Measurements from ENCODE around the gene KIAA0040.

KIAA0040 gene

DNA sequence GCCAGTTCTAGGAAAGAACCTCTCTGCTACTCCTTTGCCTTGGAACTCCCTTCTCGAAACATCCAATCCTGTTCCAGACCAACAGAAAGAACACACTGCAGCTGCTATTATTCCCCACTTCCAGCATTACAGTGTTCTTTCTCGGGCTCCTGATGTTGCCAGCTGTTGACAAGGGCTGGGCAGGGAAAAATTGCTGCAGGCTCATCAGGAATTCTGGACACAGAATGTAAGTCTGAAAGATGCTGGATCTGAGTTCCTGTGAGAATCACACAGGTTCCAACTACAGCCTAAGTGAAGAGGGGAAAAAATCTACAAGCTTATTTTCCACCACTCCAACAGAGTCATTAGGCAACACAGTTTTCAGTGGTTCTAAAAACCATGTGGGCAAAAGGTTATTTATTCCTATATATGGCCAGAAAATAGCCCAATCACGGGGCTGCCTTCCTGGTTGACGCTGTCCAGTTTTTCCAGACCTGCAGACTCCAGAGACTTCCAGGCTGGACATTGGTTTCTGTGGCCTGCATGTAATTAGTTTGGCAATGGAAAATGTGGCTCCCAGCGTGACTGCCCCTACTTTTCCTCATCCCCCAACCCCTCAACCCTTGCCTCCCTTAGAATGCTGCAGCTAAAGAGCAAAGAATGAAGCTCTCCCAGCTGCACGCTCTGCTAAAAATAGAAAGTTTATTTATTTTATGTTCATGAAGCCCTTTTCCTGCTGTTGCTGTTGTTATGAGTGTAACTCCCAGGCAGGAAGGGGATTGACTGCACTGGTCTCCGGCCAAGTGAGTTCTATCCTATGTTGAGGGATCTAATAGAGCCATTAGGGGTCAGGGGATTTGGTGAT, 8.3 kb upstream of the KIAA0040 start:
- DNase-seq, result no peak

DNA sequence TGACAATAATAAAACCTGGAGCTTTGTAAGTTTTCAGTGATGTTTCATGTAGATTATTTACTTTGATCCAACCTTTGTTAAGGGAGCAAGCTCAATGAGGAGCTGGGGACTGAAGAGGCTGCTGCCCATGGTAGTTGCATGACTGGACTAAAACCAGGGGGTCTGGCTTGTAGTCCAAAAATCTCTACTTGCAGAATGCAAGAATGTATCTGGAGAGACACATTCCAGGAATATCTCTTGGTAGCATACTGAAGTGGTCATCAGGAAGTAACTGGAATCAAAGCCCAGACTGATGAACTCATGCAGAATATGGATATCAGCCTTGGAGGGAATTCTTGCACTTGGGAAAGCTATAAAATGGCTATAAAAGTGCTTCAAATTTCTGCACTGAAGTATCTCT, 5.8 kb upstream of the KIAA0040 start:
- no peak for DNase-seq

DNA sequence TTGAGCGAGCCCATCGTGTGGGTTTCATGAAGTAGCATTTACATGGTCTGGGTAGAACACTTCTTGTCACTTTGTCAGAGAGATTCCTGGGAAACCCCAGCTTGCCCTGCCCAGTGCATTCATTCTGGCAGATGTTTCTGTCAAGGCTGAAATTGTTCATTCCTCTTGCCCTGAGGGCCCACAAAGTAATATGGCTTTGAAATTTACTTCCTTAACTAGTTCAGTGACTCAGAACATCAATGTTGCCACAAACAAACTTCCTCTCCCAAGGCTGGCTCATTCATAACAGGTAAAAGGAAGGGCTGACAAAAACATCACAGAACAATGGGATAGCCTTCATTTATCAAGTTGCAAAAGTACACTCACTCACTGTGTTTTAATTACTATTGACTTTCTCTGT, 5.0 kb upstream of the KIAA0040 start:
- no peak for DNase-seq

DNA sequence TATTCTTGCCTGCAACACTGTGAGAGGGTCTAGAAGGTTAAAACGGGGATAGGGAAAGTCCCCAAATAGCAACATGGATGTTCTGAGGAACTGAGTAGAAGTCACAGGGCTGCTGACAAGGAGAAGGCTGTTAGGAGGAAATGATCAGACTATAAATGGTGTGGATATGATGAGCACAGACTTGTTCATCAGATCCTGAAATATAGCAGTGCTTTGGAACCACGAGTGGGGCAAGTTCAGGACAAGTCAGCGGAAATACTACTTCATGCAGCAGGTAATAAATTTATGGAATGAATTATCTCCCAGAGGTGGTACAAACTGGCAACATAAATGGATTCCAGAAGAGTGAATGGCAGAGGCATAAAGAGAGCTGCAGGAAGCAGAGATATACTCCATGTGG, 3.2 kb upstream of the KIAA0040 start:
- no peak for DNase-seq

DNA sequence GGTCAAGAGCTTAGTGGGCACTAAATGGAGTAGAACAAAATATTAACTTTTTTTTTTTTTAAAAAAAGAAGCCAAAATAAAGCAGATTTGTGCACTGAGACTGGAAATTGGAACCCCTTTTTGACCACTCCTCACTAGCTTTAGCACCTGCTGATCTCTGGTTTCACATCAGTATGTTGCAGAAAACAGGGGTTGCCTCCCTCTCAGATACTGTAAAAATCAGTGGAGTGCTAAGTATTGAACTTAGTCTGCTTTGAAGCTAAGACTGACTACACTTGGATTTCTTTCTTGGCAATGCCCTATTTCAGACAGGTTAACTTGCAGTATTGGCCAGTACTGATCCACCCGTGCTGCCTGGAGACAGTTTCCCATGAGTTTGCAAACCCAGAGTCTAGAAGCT, 2.7 kb upstream of the KIAA0040 start:
- DNase-seq, result no peak

DNA sequence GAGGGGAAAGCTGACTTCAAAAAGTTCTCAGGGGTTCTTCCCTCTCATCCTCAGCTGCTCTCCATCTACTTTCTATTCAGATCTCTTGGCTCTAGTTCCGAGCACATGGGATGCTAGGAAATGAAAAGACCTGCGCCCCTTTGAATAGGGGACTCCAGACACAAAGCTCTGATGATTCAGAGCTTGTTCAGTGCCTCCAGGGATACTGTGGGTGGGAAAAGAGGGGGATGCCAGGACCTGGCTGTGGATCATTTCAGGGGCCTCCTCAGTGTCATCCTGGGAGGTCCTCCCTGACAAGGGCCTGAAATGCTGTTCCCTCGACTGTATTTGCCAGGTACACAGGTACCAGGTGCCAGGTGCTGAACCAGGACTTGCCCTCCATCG, 943 bp upstream of the KIAA0040 start:
- DNase-seq, result no peak

DNA sequence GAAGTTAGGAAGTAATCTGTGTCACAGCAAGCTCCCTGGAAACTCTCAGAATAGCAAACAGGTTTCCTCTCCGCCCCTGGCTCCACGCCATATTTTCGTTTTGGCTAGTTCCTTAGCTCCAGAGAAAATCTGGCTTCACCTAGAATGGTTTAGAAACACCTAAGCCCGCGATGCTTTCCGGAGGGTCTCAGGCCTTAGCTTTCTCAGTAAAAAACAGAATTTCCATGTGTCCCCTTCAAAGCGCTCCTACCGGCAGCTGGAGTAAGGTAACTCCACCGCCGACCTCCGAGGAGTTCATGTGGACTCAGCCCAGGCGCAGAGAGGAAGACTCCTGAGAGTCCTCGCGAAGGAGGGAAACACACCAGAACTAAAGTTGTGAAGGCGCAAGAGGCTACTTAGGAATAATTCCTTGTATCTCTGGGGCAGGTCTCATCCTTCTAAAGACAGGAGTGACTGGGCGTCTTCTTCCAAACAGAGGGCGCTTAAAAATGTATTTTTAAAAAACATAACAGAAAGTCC, 406 bp downstream of the KIAA0040 start:
- peak; percentile 32 for DNase-seq

DNA sequence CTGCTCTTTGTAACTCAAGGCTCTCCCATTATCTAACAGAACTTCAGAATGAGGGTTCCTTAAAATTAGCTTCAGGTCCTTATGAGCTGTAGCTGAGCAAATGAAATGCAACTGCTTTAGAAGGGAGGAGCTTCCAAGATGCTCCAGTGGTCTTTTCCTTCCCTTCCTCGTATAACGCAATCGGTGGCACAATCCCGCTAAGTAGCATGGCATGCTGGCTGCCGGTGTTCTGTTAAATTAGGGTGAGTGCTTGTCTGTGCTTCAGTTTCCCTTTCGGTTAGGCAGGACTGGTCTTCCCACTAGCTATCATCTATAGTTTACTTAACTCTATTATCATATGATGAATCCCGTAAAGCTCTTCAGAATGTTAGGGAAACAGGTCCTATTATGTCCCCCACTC, 917 bp downstream of the KIAA0040 start:
- DNase-seq, result peak; percentile 12

DNA sequence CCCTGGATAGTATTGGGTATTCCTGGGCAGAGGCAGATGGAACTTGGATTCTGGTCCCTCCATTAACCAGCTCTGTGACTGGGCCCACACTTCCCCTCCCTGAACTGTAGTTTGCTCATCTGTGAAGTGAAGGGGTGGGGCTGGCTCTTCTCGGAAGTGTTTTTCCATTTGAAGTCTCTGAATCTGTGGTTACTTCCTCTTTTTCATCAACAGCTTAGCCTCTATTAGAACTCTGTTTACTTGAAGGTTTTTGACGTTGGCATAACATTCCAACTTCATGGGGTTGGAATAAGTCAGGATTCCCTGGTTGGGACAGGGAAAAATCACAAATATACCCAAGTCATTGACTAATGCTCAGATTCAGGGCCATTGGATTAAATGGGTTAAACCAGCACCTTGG, 3.6 kb downstream of the KIAA0040 start:
- DNase-seq, result peak; percentile 52

DNA sequence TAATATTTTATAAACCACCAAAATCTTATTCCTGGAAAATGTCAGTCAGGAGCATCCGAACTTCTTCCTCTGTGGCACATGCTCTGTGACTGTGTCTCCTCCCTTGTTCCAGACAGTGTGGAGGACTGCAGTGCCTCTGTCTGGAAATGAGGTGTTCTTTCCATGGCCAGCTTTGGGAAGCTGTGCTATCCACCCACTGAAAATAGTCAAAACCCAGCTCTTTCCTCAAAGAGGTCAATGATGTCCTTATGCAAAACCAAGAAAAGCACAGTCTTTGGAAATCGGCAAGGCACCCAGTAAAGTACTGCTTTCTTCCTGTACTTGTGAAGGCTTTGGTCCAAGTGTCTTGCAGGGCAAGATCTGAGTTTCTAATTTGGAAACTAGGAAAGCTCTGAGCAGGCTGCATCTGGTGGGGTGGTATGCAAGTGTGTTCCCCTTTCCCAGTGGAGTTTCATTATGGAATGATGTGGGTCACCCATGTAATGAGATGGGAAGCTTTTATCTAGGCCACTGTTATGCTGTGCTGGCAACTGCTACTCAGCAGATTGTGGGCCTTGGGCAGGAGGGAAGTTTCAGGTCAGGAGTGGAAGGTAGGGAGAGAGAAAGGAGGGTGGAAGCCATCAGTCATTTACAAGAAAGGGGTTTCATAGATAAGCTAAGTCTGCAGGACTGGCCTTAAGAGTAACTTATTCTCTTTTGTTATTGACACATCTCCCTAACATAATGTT, 6.0 kb downstream of the KIAA0040 start:
- no peak for DNase-seq

DNA sequence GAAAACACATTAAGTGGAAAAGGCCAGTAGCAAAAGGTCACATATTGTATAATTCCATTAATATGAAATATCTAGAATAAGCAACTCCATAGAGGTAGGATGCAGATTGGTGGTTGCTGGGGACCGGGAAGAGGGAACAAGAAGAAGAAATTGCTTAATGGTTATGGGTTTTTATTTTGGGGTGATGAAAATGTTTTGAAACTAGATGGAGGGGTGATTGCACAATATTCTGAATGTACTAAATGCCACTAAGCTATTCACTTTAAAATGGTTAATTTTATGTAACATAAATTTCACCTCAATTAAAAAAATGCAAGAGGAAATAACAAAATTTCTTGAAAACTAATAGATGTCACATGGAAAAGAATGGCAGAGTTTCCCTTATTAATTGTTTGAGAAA, 6.7 kb downstream of the KIAA0040 start:
- no peak for DNase-seq

DNA sequence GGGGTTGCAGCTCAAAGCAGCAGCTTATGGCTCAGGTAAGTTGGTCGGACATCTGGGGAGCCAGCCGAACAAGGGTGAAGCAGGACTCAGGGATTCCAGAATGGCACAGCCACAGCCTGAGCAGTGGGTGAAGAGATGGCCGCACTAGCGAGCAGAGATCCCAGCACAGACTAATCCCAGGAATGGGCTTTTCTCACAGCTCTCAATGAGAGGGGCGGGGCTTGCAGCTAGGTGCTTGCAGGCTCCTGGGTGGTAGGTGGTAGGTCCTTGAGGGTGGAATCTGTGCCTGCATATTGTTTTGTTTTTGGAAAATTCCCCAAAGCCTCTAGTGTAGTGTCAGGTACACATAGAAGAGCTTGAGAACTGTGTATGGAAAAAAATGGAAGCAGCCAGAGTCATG, 9.0 kb downstream of the KIAA0040 start:
- no peak for DNase-seq

DNA sequence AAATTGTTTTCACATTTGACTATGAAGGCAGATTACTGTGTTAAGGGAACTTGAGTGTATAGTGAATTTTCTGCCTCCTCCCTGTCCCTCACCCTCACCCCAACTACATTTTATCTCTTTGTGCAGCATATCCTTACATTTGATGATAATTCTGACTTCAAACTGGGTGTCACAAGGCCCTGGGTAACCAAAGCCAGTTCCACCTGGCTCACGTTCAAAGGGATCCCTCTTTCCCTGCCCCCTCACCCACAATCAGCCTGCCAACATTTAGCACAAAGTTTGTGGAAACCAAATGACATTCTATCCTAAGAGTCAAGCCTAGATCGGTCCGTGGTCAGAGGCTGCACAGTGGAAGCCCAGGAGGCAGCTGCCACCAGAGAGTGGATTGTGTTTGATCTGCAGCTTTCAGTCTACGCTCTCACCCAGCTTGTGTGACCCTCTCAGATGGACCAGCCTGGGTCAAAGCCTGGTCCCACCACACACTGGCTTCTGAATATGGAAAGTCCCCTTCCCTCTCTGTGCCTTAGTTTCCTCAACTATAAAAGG, 10.3 kb downstream of the KIAA0040 start:
- DNase-seq, result no peak

DNA sequence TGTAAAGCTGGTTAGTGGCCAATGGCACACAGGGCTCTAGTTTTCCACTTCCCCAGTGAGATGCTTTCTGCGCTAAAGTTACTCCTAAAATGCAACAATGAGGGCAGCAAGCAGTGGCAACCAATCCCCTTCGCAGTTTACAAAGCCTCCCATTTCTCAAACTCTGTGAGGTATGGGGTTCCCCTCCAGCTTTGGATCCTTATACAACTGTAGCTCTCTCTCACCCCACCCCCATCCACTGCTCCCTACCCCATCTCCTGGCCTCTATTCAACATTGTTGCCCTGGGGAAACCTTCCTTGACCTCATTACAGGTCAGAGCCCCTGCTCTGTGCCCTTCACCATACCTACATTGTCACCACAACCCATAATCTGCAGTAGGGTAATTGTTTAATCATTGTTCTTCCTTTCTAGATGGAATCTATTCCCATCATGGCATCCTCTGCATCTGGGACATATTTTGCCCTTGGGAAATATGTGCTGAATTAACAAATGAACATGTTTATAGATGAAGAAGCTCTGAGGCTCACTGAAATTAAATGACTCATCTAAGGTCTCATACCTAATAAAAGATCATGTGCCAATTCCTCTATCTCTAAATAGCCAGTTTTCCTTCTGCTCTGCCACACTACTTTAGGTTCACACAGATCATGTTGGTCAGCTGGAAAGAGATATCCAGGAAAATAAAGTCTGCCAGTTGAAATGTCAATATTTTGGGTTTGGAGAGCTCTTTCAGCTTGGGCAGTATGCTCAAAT, 12.6 kb downstream of the KIAA0040 start:
- DNase-seq, result no peak

DNA sequence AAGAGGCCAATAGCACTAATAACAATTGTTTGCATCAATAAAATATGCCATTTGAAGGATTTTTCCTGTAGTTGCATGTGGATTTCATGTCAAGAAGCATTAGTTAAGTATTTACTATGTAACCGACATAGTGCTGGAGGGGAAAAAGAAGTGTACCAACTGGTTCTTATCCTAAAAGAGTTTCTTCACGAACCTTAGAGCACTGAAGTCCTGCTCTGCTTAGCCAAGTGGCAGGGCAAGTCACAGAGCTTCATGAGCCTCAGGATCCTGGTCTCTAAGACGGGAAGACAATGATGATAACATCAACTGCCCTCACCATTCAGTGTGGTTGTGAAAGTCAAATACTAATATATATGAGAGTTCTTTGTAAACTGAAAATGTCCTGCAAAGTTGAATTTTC, 14.1 kb downstream of the KIAA0040 start:
- DNase-seq, result no peak

DNA sequence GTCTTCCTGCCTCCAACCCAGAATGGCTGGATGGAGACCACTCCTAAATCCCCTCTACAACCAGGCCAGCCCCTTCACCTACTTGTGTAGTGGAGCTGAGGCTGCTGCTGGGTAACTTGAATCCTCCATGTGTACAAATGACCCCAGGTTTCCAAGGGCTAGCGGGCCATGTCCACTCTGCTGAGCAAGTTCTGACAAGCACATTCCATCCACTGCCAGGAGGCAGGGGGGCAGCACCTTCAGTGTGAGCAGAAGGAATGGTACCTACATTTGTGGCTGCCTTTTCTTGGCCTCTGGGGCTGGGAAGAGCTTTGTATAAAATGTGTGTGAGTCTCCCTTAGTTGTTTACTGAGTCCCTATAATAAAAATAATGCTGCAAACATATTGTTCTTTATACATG, 14.5 kb downstream of the KIAA0040 start:
- DNase-seq, result no peak

DNA sequence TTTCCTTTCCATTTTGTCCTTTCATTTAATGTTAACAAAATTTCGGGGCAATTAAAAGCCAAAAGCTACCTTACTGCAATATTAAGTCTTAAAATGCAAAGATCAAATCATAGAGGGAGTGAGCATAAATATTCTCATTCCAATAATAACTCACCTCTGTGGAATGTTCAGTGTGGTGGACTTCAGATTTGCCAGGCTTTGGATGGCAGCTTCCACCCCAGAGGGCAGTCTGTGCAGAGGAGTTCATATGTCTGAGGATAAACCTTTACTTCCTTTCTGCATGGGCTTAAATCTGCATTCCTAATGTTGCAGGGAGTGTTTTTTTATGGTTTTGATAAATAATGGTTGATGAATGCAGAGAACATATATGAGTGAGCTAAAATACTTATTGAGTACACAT, 16.3 kb downstream of the KIAA0040 start:
- DNase-seq, result no peak

DNA sequence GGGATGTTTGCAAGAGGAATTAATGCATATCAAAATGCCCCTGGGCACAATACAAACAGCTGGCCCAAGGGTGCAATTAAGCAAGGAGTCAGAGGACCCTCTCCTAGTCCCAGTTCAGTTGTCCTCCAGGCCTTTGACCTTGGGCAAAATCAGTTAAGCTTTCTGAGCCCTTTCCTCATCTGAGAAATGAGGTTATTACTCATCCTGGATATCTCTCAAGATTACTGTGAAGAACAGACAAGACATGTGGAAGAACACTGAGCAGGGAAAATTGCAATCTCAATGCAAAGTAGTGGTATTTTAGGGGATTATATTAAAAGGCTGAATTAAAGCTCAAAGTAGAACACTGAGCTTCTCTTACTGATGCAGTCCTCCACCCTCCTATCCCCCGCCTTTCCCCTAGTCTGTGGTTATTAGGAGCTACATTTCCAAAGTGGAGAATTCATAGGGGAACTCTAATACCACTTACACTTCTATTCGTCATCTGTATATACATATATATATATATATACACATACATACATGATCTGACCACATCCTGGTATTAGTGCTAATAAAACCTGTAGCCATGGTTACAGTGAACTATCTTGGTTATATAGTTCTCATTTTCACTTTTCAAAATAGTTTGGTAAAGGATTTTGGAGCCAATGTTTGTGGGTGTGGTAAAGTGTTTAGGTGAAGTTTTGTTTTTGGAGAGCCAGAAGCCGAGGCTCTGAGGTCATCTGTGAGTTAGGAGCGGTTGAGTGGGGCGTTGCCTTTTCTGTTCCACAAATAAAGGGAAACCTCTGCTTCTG, 18.1 kb downstream of the KIAA0040 start:
- DNase-seq, result no peak

DNA sequence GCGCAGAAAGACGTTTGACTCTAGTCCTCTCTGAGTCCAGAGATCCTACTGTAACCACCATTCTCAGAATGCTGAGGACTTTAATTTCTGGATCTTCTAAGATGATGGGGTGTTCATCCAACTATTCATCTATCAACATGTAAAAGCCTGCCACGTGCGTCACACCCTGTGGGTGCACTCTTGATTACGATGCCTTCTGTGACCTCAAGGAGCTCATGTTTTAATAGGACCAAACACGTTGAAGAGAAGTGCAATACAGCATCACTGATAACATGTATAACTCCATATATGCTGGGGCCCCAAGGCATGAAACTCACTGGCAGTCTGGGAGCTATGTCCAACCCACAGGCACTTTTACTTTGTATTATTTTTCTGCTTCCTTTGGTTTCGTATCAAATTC, 19.0 kb downstream of the KIAA0040 start:
- no peak for DNase-seq

DNA sequence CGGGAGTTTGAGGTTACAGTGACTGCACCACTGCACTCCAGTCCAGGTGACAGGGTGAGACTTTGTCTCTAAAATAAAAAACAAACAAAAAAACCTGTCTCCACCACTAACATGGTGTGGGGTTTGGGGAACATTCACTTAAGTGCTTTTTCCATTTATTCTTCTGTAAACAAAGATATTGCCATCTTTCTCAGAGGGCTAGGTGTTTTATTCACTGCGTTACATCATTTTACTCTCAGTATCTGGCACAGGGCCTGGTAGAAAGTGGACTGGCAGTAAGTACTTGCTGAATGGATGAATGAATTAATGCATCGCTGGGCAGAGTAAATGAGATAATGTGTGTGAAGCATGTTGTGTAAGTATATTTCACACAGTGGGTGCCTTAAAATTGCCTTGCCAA, 20.1 kb downstream of the KIAA0040 start:
- no peak for DNase-seq

DNA sequence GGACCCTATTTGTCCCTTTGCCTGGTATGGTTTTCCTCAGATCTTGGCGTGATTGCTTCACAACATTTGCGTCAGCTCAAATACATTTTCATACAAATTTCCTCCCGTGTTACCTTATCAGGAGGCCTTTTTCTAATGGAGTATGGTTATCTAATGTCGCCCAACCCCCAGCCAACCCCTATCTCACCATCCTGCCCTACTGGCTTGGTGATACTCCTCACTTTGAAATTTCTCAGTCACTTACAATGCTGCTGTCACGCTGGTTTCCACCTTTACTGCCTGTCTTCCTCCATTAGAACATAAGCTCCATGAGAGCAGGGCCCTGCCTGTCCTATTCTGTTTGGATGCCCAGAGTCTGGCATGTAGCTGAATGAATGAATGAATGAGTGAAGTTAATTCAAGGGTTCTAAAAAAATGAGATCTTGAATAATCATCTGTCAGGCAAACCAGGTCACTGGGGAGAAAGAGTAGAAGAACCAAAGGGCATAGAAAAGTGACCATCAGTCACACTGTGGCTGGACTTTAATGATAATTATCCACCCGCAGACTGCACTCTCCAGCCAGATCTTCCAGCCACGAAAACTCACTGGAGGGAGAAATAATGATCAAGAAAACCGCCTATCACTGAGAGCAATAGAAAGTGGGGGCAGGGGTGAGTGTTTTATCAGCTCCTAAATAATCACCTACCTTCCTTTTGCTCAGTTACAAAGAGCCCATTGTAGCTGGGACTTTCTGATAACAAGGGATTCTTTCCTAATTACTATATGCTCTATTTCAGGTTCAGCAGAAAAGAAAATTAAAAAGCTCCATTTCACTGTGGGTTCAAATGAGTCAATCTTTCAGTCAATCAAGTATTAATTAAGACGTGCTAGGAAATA, 21.3 kb downstream of the KIAA0040 start:
- DNase-seq, result no peak
